K562 (cell line): ENCODE data around the gene SLC30A3. TPM values are rescaled to one million over a fixed set of nuclear protein-coding genes. Genes with fewer than 3 reads are reported as not detected.
A peak's percentile ranks its signal among the peaks of the same experiment; 100 is the strongest.

ENCODE experiments used
- ELF4 ChIP-seq: fragments of 450-650 bp; formaldehyde crosslinking; IDR thresholded peaks from 2 replicates; pipeline ENCODE4 v1.4.0; 2022; ENCODE audit warnings: missing genetic modification characterization
- GTF2B ChIP-seq: IDR thresholded peaks from 2 replicates; pipeline ENCODE4 v1.6.1; 2011; ENCODE audit not compliant: insufficient read length; ENCODE audit errors: extremely low read depth
- GTF2E2 ChIP-seq: fragments of 200-800 bp; sonication (Bioruptor generic); IDR thresholded peaks from 2 replicates; pipeline ENCODE4 v1.6.1; 2016; ENCODE audit warnings: missing genetic modification characterization, missing compliant biosample characterization
- HNRNPLL ChIP-seq: fragments of 200-400 bp; formaldehyde crosslinking; IDR thresholded peaks from 2 replicates; pipeline ENCODE4 v1.6.1; 2017; ENCODE audit warnings: low read length, low read depth, mild to moderate bottlenecking; ENCODE audit not compliant: poor library complexity, severe bottlenecking
- ID3 ChIP-seq, 2 experiments: fragments of 250-450 bp in 1 of 2; fragments of 450-650 bp in 1 of 2; sonication (Bioruptor Pico) in 1 of 2; IDR thresholded peaks; 2 replicates each; pipeline versions ENCODE4 v1.6.1 to v1.8.0; 2016 to 2021; ENCODE audit warnings: mild to moderate bottlenecking in 2 of 2, moderate library complexity in 2 of 2, missing compliant biosample characterization in 1 of 2, missing genetic modification characterization in 1 of 2
- RBBP5 ChIP-seq: fragments of 200-600 bp; sonication (generic); IDR thresholded peaks from 2 replicates; pipeline ENCODE4 v1.6.1; 2012; ENCODE audit warnings: borderline replicate concordance, mild to moderate bottlenecking, low read length, control low read depth, inconsistent platforms; ENCODE audit not compliant: insufficient read depth, poor library complexity, severe bottlenecking
- RCOR1 ChIP-seq, 2 experiments: IDR thresholded peaks; 2 replicates each; pipeline ENCODE4 v1.6.1; 2012; ENCODE audit warnings: low read depth in 2 of 2, low read length in 2 of 2, borderline replicate concordance in 1 of 2, improper control_type of control experiment in 1 of 2
- VEZF1 ChIP-seq: fragments of 200-800 bp; sonication (Bioruptor generic); IDR thresholded peaks from 2 replicates; pipeline ENCODE4 v1.6.1; 2017; ENCODE audit warnings: missing genetic modification characterization, missing compliant biosample characterization
- YY1 ChIP-seq, 3 experiments: IDR thresholded peaks; 2 replicates each; pipeline ENCODE4 v1.6.1; 2011; ENCODE audit warnings: low read length in 2 of 3, mild to moderate bottlenecking in 2 of 3, moderate library complexity in 2 of 3, borderline replicate concordance in 1 of 3, control low read depth in 1 of 3, low read depth in 1 of 3; ENCODE audit not compliant: insufficient read depth in 3 of 3, insufficient replicate concordance in 2 of 3, control insufficient read depth in 1 of 3, insufficient read length in 1 of 3; ENCODE audit errors: extremely low read depth in 1 of 3
- ZNF696 ChIP-seq: fragments of 250-450 bp; sonication (Bioruptor Pico); conservative IDR thresholded peaks from 2 replicates; pipeline ENCODE4 v1.4.0; 2020; ENCODE audit warnings: mild to moderate bottlenecking, moderate library complexity
- polyA plus RNA-seq, 8 experiments: library from polyadenylated mRNA; depleted of rRNA in 4 of 8; stranded (reverse) in 5 of 8; unstranded in 3 of 8; fragments of >200 nt; fragmentation: Nextera tagmentation in 2 of 8; fragmentation: Illumina TruSeq in 1 of 8; extraction: Ambion mirVana in 2 of 8; extraction: Trizol in 1 of 8; gene quantifications; 2 replicates each; pipeline versions ENCODE4 v1.2.1 to v1.2.3, GENCODE V29; 2011 to 2014; ENCODE audit warnings: inconsistent platforms in 1 of 8, missing spikeins in 1 of 8
- total RNA-seq, 7 experiments: library from RNA; depleted of rRNA in 6 of 7; stranded (reverse); fragments of >200 nt in 6 of 7; fragmentation: Illumina TruSeq in 2 of 7; extraction: Trizol in 2 of 7; gene quantifications; 2 replicates each; pipeline versions ENCODE4 v1.2.1 to v1.2.3, GENCODE V29; 2011 to 2021; ENCODE audit warnings: low replicate concordance in 1 of 7
- TF ChIP-seq, protein P1 (sequence below), 2 experiments: fragments of 450-650 bp in 1 of 2; sonication (generic) in 1 of 2; formaldehyde crosslinking in 1 of 2; IDR thresholded peaks; 2 replicates each; pipeline versions ENCODE4 v1.7.1 to v1.9.0; 2016 to 2022; ENCODE audit warnings: inconsistent platforms in 1 of 2, mild to moderate bottlenecking in 1 of 2, missing genetic modification reagents in 1 of 2

The SLC30A3 gene
- total and polyA plus RNA-seq, 9 of the 15 experiments (the other 6 are each of a cell fraction or from before 2014, with no cell fraction given), result 0.03 to 2.7 (median 0.89) TPM; not detected in 1

GRCh38 chr2:27212626-27213471 is 50.0 kb downstream of the SLC30A3 start (continued):
- peak; percentile 1 for TF ChIP-seq GTF2B
- TF ChIP-seq ID3 (CRISPR knock-in tag; IDR thresholded peaks at IDR 0.05), result no peak
- TF ChIP-seq ID3 (tag; IDR thresholded peaks at IDR 0.05), result no peak
- TF ChIP-seq ELF4 (CRISPR knock-in tag), result 0 out of 2 replicates have a peak, but pooled peaks have one; percentile 20
- TF ChIP-seq ZNF696, result no peak
- TF ChIP-seq RBBP5, result peak; percentile 28
- TF ChIP-seq, protein P1, sequence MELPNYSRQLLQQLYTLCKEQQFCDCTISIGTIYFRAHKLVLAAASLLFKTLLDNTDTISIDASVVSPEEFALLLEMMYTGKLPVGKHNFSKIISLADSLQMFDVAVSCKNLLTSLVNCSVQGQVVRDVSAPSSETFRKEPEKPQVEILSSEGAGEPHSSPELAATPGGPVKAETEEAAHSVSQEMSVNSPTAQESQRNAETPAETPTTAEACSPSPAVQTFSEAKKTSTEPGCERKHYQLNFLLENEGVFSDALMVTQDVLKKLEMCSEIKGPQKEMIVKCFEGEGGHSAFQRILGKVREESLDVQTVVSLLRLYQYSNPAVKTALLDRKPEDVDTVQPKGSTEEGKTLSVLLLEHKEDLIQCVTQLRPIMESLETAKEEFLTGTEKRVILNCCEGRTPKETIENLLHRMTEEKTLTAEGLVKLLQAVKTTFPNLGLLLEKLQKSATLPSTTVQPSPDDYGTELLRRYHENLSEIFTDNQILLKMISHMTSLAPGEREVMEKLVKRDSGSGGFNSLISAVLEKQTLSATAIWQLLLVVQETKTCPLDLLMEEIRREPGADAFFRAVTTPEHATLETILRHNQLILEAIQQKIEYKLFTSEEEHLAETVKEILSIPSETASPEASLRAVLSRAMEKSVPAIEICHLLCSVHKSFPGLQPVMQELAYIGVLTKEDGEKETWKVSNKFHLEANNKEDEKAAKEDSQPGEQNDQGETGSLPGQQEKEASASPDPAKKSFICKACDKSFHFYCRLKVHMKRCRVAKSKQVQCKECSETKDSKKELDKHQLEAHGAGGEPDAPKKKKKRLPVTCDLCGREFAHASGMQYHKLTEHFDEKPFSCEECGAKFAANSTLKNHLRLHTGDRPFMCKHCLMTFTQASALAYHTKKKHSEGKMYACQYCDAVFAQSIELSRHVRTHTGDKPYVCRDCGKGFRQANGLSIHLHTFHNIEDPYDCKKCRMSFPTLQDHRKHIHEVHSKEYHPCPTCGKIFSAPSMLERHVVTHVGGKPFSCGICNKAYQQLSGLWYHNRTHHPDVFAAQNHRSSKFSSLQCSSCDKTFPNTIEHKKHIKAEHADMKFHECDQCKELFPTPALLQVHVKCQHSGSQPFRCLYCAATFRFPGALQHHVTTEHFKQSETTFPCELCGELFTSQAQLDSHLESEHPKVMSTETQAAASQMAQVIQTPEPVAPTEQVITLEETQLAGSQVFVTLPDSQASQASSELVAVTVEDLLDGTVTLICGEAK (IDR thresholded peaks at IDR 0.05), result no peak
- TF ChIP-seq, protein P1 (CRISPR knock-in tag; IDR thresholded peaks at IDR 0.05), result no peak
- TF ChIP-seq RCOR1 (IDR thresholded peaks at IDR 0.05; ENCODE audit: borderline replicate concordance in 1 of 2, low read depth in 2 of 2, low read length in 2 of 2), result 0 out of 4 replicates have a peak, but pooled peaks of 1 of the 2 experiments have one; percentile 15
- TF ChIP-seq GTF2E2 (tag), result peak; percentile 6; the same call in 1 of the 2 replicates
- peak in 1 of 3 experiments; percentile 67 for TF ChIP-seq YY1 (IDR thresholded peaks at IDR 0.05; ENCODE audit: borderline replicate concordance in 1 of 3, control insufficient read depth in 1 of 3, extremely low read depth in 1 of 3, insufficient read depth in 3 of 3, insufficient read length in 1 of 3, insufficient replicate concordance in 2 of 3, low read depth in 1 of 3, low read length in 2 of 3)
- TF ChIP-seq VEZF1, result no peak
- TF ChIP-seq HNRNPLL, result peak; percentile 69
